ENCODE measurements around the gene DRGX. TPM values are rescaled to one million over a fixed set of nuclear protein-coding genes. Genes with fewer than 3 reads are reported as not detected.

The DRGX gene
- total RNA-seq, 1 experiment from 2014 or later: not detected

DNA sequence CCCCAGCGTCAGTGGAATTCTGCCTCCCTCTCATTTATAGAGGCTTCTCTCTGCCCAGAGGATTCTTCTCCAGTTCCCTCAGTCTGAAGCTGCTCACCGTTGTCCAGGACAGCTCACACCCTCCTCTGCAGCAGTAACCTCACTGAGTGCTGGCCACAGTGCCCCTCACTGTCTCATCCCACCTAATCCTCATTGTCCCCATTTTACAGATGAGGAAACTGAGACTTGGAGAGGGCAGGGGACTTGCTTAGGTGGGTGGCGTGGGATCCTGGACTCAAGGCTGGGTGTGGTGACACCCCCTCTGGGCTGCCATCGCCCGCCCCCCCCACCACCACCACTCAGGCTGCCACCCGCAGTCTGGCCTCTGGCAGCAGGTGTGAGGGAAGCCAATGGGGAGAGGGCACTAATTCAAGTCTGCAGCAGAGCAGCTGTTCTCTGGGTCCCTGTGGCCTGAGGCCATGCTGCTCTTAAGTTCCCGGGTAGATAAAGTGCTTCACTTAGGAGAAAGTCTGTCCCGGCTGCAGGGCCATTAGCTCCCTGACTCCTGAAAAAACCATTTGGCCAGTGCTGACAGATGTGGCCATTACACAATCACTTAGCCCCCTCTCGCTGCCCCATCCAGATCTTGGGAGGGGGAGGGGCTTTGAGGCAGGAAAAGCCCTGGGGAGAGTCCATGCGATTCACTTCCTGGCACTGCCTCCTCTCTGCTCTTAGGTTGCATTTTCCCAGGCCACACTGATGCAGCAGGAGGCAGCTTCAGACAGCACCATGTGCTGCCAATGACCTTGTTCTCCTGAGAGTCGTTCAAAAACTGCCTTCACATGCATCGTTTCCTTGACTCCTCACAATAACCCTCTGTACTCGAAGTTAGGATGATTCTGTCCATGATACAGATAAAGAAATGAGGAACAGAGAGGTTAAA, 36.3 kb downstream of the DRGX start:
- Histone ChIP-seq H3K36me3 (no peaks in the 10 kb centered on the region), H3K27me3 (replicated peaks) (no peaks in the 10 kb centered on the region), H3K4me1 (replicated peaks) (no peaks in the 10 kb centered on the region), H3K9me3 (replicated peaks) (no peaks in the 10 kb centered on the region), H3K4me3 (no peak overlapping the region), H3K27ac (no peak overlapping the region)
- peak in 1 of 2 experiments; percentile 34 for DNase-seq (ENCODE audit: low read depth in 1 of 2, low spot score in 2 of 2)

DNA sequence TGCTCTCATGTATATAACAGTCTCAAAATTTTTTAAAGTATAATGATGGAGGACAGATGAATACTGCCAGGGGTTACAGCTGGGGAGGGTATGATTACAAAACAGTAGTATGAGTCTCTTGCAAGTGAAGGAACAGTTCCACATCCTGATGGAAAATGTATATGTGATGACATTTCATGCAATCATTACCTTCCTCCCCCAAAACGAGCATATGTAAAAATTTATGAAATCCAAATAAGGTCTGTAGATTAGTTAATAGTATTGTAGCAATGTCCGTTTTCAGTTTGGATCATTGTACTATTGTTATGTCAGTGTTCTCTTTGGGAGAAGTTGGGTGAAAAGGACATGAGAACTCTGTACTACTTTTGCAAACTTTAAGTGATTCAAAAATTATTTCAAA, 38.0 kb downstream of the DRGX start:
- H3K36me3 ChIP-seq: no peaks in the 10 kb centered on the region

DNA sequence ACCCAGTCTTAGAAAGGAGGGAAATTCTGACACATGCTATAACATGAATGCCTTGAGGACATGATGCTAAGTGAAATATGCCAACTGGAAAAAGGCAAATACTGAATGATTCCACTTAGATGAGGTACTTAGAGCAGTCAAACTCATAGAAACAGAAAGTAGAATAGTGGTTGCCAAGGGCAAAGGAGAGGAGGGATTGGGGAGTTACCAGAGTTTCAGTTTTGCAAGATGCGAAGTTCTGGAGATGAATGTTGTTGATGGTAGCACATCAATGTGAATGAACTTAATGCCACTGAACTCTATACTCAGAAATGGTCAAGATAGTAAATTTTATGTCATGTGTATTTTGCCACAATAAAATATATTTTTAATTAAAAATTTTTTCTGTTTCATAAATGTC, 38.9 kb downstream of the DRGX start:
- no peaks in the 10 kb centered on the region for H3K27me3 ChIP-seq (replicated peaks)
- no peak overlapping the region for H3K27ac ChIP-seq
- H3K4me1 ChIP-seq (replicated peaks): no peaks in the 10 kb centered on the region
- DNase-seq (ENCODE audit: low read depth in 1 of 2, low spot score in 2 of 2): no peak
- no peaks in the 10 kb centered on the region for H3K36me3 ChIP-seq
- no peak overlapping the region for H3K4me3 ChIP-seq
- no peaks in the 10 kb centered on the region for H3K9me3 ChIP-seq (replicated peaks)

More for the DNA sequence above, 38.0 kb downstream of the DRGX start:
- DNase-seq (ENCODE audit: low read depth in 1 of 2, low spot score in 2 of 2): no peak
- no peak overlapping the region for H3K4me3 ChIP-seq
- H3K27me3 ChIP-seq (replicated peaks): no peaks in the 10 kb centered on the region
- H3K4me1 ChIP-seq (replicated peaks): no peaks in the 10 kb centered on the region
- H3K9me3 ChIP-seq (replicated peaks): no peaks in the 10 kb centered on the region
- no peak overlapping the region for H3K27ac ChIP-seq

DNA sequence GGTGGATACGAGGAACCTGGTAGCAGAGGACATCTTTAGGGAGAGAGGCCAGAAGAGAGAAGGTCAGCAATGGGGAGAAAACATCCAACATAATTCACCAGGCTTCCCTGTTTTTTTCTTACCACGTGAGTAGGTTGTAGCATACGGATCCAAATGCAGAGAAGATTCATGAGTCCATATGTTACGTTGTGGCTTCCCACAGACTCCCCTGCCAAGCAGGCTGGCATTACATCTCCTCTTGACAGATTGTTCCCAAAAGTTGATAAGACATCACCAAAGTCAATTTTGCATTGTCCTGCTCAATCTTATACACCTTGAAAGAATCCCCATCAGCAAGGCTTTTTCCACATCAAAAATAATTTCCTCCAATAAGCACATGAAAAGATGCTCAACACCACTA, 39.7 kb downstream of the DRGX start:
- no peak for DNase-seq (ENCODE audit: low read depth in 1 of 2, low spot score in 2 of 2)
- no peaks in the 10 kb centered on the region for H3K27me3 ChIP-seq (replicated peaks)
- H3K27ac ChIP-seq: no peak overlapping the region
- H3K9me3 ChIP-seq (replicated peaks): no peaks in the 10 kb centered on the region
- no peaks in the 10 kb centered on the region for H3K36me3 ChIP-seq
- no peaks in the 10 kb centered on the region for H3K4me1 ChIP-seq (replicated peaks)
- H3K4me3 ChIP-seq: no peak overlapping the region

DNA sequence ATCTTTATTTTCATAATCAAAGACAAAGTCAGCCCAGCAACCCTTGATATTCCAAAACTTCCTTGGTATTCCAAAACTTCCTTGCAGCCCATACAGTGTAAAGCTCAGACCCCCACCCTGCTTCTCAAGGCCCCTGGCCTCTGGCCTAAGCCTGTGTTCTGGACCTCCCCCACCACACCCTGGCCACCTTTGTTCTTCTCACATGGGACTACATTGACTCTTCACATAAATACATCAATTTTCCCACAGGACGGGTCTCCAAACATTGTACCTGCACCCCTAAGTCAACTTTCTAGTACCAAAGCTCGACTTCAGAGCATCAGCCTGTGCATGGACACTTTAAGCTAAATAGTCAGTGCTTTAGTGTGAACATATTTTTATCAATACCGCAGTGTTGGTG, 40.7 kb downstream of the DRGX start:
- no peaks in the 10 kb centered on the region for H3K27me3 ChIP-seq (replicated peaks)

DNA sequence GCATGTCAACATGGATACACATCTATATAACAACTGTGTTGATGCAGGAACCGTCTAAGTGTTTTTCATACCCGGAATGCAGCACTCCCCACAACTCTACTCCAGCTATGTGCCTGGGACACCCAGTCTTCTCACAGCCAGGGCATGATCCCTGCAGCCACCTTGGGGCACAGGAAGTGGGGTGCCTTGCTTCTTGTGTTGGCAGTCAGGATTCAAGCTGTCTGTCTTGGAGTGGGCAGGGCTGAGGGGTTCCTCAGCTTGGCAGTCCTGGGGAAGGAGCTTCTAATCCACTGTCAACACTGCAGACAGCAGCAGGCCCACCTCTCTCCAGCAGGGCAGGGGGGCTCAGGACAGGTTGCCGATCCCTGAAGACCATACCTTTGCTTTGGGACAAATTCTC, 41.3 kb downstream of the DRGX start:
- H3K4me3 ChIP-seq: no peak overlapping the region
- no peak overlapping the region for H3K27ac ChIP-seq
- DNase-seq (ENCODE audit: low read depth in 1 of 2, low spot score in 2 of 2): no peak
- H3K9me3 ChIP-seq (replicated peaks): no peaks in the 10 kb centered on the region
- H3K4me1 ChIP-seq (replicated peaks): no peaks in the 10 kb centered on the region
- H3K27me3 ChIP-seq (replicated peaks): no peaks in the 10 kb centered on the region
- H3K36me3 ChIP-seq: no peaks in the 10 kb centered on the region

More for the DNA sequence above, 40.7 kb downstream of the DRGX start:
- Histone ChIP-seq H3K4me1 (replicated peaks) (no peaks in the 10 kb centered on the region), H3K27ac (no peak overlapping the region), H3K4me3 (no peak overlapping the region), H3K9me3 (replicated peaks) (no peaks in the 10 kb centered on the region), H3K36me3 (no peaks in the 10 kb centered on the region)
- no peak for DNase-seq (ENCODE audit: low read depth in 1 of 2, low spot score in 2 of 2)

DNA sequence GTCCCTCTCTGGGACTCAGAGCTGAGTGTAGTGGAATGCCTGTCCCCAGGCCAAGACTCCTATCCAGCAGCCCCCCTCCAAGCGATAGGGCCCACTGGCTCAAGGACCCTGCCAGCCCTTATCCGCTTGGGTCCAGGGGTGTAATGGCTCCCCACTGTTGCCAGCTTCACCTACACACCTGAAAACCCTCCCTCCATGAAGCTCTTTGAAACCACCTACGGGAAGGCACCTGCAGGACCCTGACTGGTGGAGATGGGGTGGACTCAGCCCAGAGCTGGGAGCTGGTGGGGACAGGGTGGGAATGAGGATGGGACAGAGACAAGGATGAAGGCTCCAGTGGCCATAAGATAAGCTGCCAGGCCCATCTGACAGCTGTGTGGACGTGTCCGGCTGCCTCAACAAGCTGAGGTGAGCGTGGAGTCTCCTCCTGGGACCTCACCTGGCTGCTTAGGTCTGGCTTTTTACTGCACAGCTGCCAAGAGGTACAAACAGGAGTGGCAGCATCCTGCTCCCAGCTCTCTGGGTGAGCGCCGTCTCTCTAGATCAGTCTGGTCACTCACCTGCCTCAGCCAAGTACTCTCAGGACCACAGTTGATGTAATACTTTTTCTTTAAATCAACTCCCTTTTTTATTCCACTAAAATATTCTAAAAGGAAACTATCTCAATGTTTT, 41.9 kb downstream of the DRGX start:
- no peaks in the 10 kb centered on the region for H3K27me3 ChIP-seq (replicated peaks)
- H3K9me3 ChIP-seq (replicated peaks): no peaks in the 10 kb centered on the region
- H3K36me3 ChIP-seq: no peaks in the 10 kb centered on the region
- H3K4me1 ChIP-seq (replicated peaks): no peaks in the 10 kb centered on the region
- no peak overlapping the region for H3K27ac ChIP-seq
- no peak overlapping the region for H3K4me3 ChIP-seq
- DNase-seq (ENCODE audit: low read depth in 1 of 2, low spot score in 2 of 2): no peak

DNA sequence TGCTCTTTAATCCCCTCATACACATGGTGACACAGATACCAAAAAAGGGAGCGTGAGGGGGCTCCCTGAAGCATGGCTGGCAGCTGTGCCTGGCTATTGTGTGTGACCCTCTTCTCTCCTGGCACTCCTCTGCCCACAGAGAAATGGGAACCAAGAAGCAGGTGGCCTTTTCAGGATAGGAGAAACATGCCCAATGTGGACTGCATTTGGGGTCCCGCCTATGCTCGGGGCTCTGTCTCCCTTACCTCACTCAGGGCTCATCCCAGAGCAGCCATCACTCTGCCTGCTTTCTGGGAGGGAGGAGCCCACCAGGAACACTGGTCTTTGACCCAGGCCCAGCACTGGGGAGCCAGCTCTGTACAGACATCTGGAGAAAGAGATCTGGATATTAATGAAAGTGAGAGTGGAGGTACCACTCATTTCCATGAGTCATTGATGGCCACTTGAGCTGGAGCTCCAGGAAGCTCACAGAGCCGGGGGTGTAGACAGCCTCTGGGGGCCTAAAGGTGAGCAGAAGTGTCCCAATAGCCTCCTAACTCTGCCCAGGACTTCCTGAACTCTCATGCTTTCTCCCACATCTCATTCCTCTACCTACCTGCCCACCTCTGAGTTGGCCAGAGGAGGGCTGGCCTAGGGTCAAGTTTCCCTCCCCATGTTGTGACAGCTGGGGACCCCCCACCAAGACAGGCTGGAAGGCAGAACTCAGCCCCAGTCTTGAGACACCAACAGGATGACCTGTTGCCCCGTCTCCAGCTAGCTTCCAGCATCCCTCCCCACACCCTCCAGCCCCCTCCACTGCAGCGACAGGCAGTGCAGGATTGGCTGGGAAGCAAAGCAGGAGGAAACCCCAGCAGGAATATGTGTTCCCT, 42.6 kb downstream of the DRGX start:
- H3K36me3 ChIP-seq: no peaks in the 10 kb centered on the region
- DNase-seq (ENCODE audit: low read depth in 1 of 2, low spot score in 2 of 2): peak in 1 of 2 experiments; percentile 24
- H3K9me3 ChIP-seq (replicated peaks): no peaks in the 10 kb centered on the region
- H3K4me3 ChIP-seq: no peak overlapping the region
- no peak overlapping the region for H3K27ac ChIP-seq
- H3K4me1 ChIP-seq (replicated peaks): no peaks in the 10 kb centered on the region
- no peaks in the 10 kb centered on the region for H3K27me3 ChIP-seq (replicated peaks)

DNA sequence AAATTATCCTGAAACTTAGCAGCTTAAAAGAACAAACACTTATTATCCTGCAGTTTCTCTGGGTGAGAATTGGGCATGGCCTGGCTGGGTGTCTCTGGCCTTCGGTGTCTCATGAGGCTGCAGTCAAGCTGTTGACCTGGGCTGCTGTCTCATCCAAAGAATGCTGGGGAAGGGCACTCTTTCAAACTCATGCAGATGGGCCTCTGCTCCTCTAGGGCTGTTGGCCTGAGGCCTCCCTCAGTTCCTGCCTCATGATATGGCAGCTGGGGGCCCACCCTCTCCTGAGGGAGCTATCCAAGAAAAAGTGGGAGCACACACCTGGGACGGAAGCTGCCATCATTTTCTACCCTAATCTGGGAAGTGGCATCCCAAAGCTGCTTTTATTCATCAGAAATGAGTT, 43.6 kb downstream of the DRGX start:
- no peaks in the 10 kb centered on the region for H3K9me3 ChIP-seq (replicated peaks)
- H3K4me1 ChIP-seq (replicated peaks): no peaks in the 10 kb centered on the region
- H3K36me3 ChIP-seq: no peaks in the 10 kb centered on the region
- DNase-seq (ENCODE audit: low read depth in 1 of 2, low spot score in 2 of 2): peak in 1 of 2 experiments; percentile 25
- H3K27me3 ChIP-seq (replicated peaks): no peaks in the 10 kb centered on the region
- no peak overlapping the region for H3K4me3 ChIP-seq
- H3K27ac ChIP-seq: no peak overlapping the region

DNA sequence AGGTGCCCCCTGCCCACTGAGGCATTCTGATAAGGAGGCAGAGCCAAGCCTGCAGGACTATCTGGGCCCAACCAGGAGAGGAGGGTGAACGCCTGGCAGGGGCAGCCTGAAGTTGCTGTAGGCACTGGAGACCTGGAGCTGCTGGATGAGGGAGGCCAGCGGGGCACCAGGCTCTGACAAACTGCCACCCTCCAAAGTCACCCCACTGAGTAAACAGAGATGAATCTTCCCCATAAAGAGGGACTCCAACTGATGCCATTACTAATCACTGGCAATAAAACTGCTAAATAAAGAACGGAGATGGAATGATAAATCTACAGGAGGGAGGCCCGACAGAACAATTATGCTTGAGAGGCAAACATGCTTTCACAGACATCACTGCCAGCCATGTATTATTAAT, 44.2 kb downstream of the DRGX start:
- DNase-seq (ENCODE audit: low read depth in 1 of 2, low spot score in 2 of 2): peak in 1 of 2 experiments; percentile 25
- Histone ChIP-seq H3K4me3 (no peak overlapping the region), H3K4me1 (replicated peaks) (no peaks in the 10 kb centered on the region), H3K9me3 (replicated peaks) (no peaks in the 10 kb centered on the region), H3K27ac (no peak overlapping the region), H3K27me3 (replicated peaks) (no peaks in the 10 kb centered on the region), H3K36me3 (no peaks in the 10 kb centered on the region)

DNA sequence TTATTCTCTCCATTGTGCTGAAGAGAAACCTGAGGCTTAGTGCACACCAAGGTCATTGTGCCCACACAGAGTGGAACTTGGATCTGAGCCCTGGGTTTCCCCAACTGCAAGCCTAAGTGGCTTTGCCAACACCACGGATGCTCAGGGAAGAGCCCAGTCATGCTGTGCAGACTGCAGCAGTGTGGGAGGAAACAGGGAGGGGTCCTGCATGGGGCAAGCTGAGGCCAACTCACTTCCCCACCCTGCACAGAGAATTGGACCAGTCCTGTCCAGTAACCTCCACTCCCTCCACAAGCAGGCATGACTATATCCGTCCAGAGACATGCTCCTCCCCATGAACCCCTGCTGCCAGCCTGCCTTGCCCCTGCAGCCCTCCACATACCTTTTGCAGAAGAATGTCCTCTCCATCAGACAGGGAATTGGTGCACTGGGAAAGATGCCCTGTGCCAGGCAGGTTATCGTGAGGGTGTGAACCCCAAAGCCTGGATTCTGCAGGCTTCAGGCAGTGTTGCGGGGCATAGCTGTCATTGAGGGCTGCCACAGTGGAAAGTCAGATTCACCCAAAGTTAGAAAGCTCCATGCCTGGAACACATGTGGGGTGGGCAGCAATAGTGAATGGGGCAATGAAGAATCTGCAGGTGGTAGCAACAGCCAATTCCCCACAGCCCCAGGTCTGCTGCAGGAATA, 44.9 kb downstream of the DRGX start:
- H3K27ac ChIP-seq: no peak overlapping the region
- H3K9me3 ChIP-seq (replicated peaks): no peaks in the 10 kb centered on the region
- H3K4me1 ChIP-seq (replicated peaks): no peaks in the 10 kb centered on the region
- DNase-seq (ENCODE audit: low read depth in 1 of 2, low spot score in 2 of 2): peak in 1 of 2 experiments; percentile 34
- no peak overlapping the region for H3K4me3 ChIP-seq
- no peaks in the 10 kb centered on the region for H3K36me3 ChIP-seq
- H3K27me3 ChIP-seq (replicated peaks): no peaks in the 10 kb centered on the region

DNA sequence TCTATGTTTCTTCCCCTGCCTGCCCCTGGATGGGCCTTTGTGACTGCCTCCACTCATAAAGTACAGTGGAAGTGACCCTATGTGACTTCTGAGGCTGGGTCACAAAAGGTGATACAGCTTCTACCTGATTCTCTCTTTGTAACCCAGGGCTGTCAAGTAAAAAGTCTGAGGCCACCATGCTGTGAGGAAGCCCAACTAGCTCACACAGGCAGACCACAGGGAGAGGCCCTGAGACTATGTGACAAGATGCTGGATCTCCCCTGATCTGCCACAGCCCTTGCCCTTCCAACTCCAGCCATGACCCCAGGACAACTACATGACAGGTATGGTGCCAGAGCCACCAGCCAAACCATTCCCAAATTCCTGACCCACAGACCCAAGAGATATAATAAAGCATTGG, 45.8 kb downstream of the DRGX start:
- Histone ChIP-seq H3K36me3 (no peaks in the 10 kb centered on the region), H3K9me3 (replicated peaks) (no peaks in the 10 kb centered on the region), H3K27me3 (replicated peaks) (no peaks in the 10 kb centered on the region), H3K4me3 (no peak overlapping the region), H3K4me1 (replicated peaks) (no peaks in the 10 kb centered on the region), H3K27ac (no peak overlapping the region)
- DNase-seq (ENCODE audit: low read depth in 1 of 2, low spot score in 2 of 2): peak in 1 of 2 experiments; percentile 14

DNA sequence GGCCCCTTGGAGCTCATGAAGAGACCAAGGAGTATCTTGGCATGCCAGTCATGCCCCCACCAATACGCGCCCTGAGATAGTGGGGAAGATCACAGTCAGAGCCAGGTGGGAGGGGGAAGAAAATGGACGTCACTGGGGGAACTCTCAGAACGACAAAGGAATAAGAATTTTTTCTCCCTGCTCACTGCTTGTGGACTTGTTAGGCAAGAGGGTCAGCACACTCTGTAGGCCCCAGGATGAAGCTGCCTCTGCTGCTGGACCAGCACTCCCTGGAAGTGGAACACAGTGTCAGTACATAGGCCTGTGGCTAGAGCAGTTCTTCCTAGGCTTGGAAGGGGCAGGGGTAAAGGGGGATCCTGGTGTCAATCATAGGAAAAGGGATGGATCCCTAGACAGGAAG, 46.5 kb downstream of the DRGX start:
- H3K9me3 ChIP-seq (replicated peaks): no peaks in the 10 kb centered on the region
- no peaks in the 10 kb centered on the region for H3K36me3 ChIP-seq
- no peak for DNase-seq (ENCODE audit: low read depth in 1 of 2, low spot score in 2 of 2)
- no peak overlapping the region for H3K27ac ChIP-seq
- H3K4me1 ChIP-seq (replicated peaks): no peaks in the 10 kb centered on the region
- H3K27me3 ChIP-seq (replicated peaks): no peaks in the 10 kb centered on the region
- no peak overlapping the region for H3K4me3 ChIP-seq

All from SJSA1 (cell line).